ENCODE results near the gene CSRP2.

DNA sequence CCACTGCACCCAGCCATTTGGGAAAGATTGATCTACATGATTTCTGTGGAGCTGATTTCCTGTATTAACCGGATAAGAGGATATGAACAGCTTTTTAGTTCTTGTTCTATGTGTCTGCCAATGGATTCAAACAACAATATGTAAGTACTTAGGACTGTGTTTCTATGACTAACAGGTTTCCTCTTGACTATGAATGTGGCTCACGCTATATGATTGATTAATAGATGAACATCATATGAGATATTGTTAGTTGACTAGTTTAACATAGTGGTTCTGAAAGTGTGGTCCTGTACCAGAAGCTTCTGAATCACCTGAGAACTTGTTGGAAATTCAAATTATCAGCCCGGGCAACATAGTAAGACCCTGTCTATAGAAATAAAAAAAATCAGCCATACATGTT, 12.8 kb upstream of the CSRP2 start:
- TF ChIP-seq, protein P1, sequence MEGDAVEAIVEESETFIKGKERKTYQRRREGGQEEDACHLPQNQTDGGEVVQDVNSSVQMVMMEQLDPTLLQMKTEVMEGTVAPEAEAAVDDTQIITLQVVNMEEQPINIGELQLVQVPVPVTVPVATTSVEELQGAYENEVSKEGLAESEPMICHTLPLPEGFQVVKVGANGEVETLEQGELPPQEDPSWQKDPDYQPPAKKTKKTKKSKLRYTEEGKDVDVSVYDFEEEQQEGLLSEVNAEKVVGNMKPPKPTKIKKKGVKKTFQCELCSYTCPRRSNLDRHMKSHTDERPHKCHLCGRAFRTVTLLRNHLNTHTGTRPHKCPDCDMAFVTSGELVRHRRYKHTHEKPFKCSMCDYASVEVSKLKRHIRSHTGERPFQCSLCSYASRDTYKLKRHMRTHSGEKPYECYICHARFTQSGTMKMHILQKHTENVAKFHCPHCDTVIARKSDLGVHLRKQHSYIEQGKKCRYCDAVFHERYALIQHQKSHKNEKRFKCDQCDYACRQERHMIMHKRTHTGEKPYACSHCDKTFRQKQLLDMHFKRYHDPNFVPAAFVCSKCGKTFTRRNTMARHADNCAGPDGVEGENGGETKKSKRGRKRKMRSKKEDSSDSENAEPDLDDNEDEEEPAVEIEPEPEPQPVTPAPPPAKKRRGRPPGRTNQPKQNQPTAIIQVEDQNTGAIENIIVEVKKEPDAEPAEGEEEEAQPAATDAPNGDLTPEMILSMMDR (IDR thresholded peaks at IDR 0.05), result no peak
- TF ChIP-seq POLR2A (IDR thresholded peaks at IDR 0.05), result no peak

All from right lobe of liver (tissue), 4 donors.